Activated T-cell treated with anti-CD3 and anti-CD28 coated beads, Interleukin-2, amount 50 U/mL, for 48 hours (primary cell): ENCODE measurements around the gene SERF1A.
"Not testable (repeated sequence)": the region's sequence is repeated elsewhere in the genome, so short reads cannot be mapped to it uniquely, and the experiment has no call there.

ENCODE experiments used
- DNase-seq, 2 experiments: peaks; one replicate each; pipeline ENCODE4 v3.0.0-alpha.2; 2020

The SERF1A gene

GRCh38 chr5:70900533-70901271 lies at the start of gene SERF1A:
Gene SERF1A, plus strand, starts transcription at chr5:70900669. Its CDS starts 201 bp downstream, at chr5:70900870.
- DNase-seq, result not testable (repeated sequence)

- not testable (repeated sequence) for DNase-seq
These were observed 33.7 kb upstream of the SERF1A start for GRCh38 chr5:70866778-70867177.

GRCh38 chr5:70870626-70871025 lies 29.8 kb upstream of the SERF1A start:
- DNase-seq, result not testable (repeated sequence)

- not testable (repeated sequence) for DNase-seq
These were observed 4.4 kb upstream of the SERF1A start for GRCh38 chr5:70896076-70896475.

GRCh38 chr5:70901272-70901571 lies 753 bp downstream of the SERF1A start:
- DNase-seq, result not testable (repeated sequence)

- not testable (repeated sequence) for DNase-seq
These were observed 6.2 kb downstream of the SERF1A start for GRCh38 chr5:70906624-70907023.

- DNase-seq, result not testable (repeated sequence)
These were observed 16.4 kb downstream of the SERF1A start for GRCh38 chr5:70916829-70917228.

GRCh38 chr5:70925211-70925562 lies 24.7 kb downstream of the SERF1A start:
- not testable (repeated sequence) for DNase-seq

- not testable (repeated sequence) for DNase-seq
These were observed 31.4 kb downstream of the SERF1A start for GRCh38 chr5:70931709-70932368.

- not testable (repeated sequence) for DNase-seq
These were observed 32.1 kb downstream of the SERF1A start for GRCh38 chr5:70932560-70932959.

GRCh38 chr5:70953068-70953467 lies 52.6 kb downstream of the SERF1A start:
- not testable (repeated sequence) for DNase-seq
